ENCODE measurements around the gene GAD1.
A peak's percentile ranks its signal among the peaks of the same experiment; 100 is the strongest.

The GAD1 gene

GRCh38 chr2:170816504-170817092, at the start of gene GAD1:
Gene GAD1 (plus strand): TSS chr2:170816887. CDS start chr2:170818592, 1,705 bp downstream.
- Histone ChIP-seq H3K4me3 (ENCODE audit: low read depth, low read length) (peak within 1 kb of the TSS; percentile 63), H3K27me3 (ENCODE audit: control insufficient read depth, insufficient read depth, low read length) (peaks cover 89% of the 10 kb centered on the region), H3K27ac (ENCODE audit: low read depth, low read length) (peak within 1 kb of the TSS; percentile 21), H3K4me1 (ENCODE audit: control insufficient read depth, insufficient read depth, low read length) (peaks cover 55% of the 10 kb centered on the region), H3K9ac (ENCODE audit: low read depth, low read length) (no peak within 1 kb of the TSS), H3K9me3 (ENCODE audit: control insufficient read depth, insufficient read depth, low read length) (no peaks in the 10 kb centered on the region), H3K36me3 (ENCODE audit: control insufficient read depth, insufficient read depth, low read length) (no peaks in the 10 kb centered on the region)

GRCh38 chr2:170770008-170770605, 46.6 kb upstream of the GAD1 start, which contains the start of gene ERICH2:
Gene ERICH2 (plus strand): TSS chr2:170770378. CDS start chr2:170770682, 304 bp downstream.
- peaks cover 19% of the 10 kb centered on the region for H3K4me1 ChIP-seq (ENCODE audit: control insufficient read depth, insufficient read depth, low read length)
- H3K27ac ChIP-seq (ENCODE audit: low read depth, low read length) = peak within 1 kb of the TSS; percentile 97
- no peaks in the 10 kb centered on the region for H3K36me3 ChIP-seq (ENCODE audit: control insufficient read depth, insufficient read depth, low read length)
- H3K27me3 ChIP-seq (ENCODE audit: control insufficient read depth, insufficient read depth, low read length) = peaks cover 7% of the 10 kb centered on the region; the same call in 1 of the 2 replicates
- peak within 1 kb of the TSS; percentile 84 for H3K4me3 ChIP-seq (ENCODE audit: low read depth, low read length)
- peak within 1 kb of the TSS; percentile 86 for H3K9ac ChIP-seq (ENCODE audit: low read depth, low read length)
- H3K9me3 ChIP-seq (ENCODE audit: control insufficient read depth, insufficient read depth, low read length) = no peaks in the 10 kb centered on the region

- H3K9ac ChIP-seq (ENCODE audit: low read depth, low read length) = peak overlapping the region; percentile 86
- H3K27ac ChIP-seq (ENCODE audit: low read depth, low read length) = peak overlapping the region; percentile 97
- peak overlapping the region; percentile 84 for H3K4me3 ChIP-seq (ENCODE audit: low read depth, low read length)
- peaks cover 15% of the 10 kb centered on the region for H3K4me1 ChIP-seq (ENCODE audit: control insufficient read depth, insufficient read depth, low read length)
- H3K36me3 ChIP-seq (ENCODE audit: control insufficient read depth, insufficient read depth, low read length) = no peaks in the 10 kb centered on the region
- H3K27me3 ChIP-seq (ENCODE audit: control insufficient read depth, insufficient read depth, low read length) = peaks cover 7% of the 10 kb centered on the region; the same call in 1 of the 2 replicates
- no peaks in the 10 kb centered on the region for H3K9me3 ChIP-seq (ENCODE audit: control insufficient read depth, insufficient read depth, low read length)
Observed at GRCh38 chr2:170770606-170771420, 45.9 kb upstream of the GAD1 start.

GRCh38 chr2:170771421-170771937, 45.2 kb upstream of the GAD1 start:
- H3K4me1 ChIP-seq (ENCODE audit: control insufficient read depth, insufficient read depth, low read length) = peaks cover 14% of the 10 kb centered on the region
- H3K36me3 ChIP-seq (ENCODE audit: control insufficient read depth, insufficient read depth, low read length) = no peaks in the 10 kb centered on the region
- peaks cover 7% of the 10 kb centered on the region; the same call in 1 of the 2 replicates for H3K27me3 ChIP-seq (ENCODE audit: control insufficient read depth, insufficient read depth, low read length)
- H3K9me3 ChIP-seq (ENCODE audit: control insufficient read depth, insufficient read depth, low read length) = no peaks in the 10 kb centered on the region
- H3K27ac ChIP-seq (ENCODE audit: low read depth, low read length) = no peak overlapping the region
- H3K4me3 ChIP-seq (ENCODE audit: low read depth, low read length) = peak overlapping the region; percentile 69
- peak overlapping the region; percentile 29; the same call in 1 of the 2 replicates for H3K9ac ChIP-seq (ENCODE audit: low read depth, low read length)

GRCh38 chr2:170772295-170772694, 44.4 kb upstream of the GAD1 start:
- H3K9ac ChIP-seq (ENCODE audit: low read depth, low read length) = no peak overlapping the region
- H3K27me3 ChIP-seq (ENCODE audit: control insufficient read depth, insufficient read depth, low read length) = peaks cover 7% of the 10 kb centered on the region; the same call in 1 of the 2 replicates
- H3K27ac ChIP-seq (ENCODE audit: low read depth, low read length) = no peak overlapping the region
- no peaks in the 10 kb centered on the region for H3K9me3 ChIP-seq (ENCODE audit: control insufficient read depth, insufficient read depth, low read length)
- H3K36me3 ChIP-seq (ENCODE audit: control insufficient read depth, insufficient read depth, low read length) = no peaks in the 10 kb centered on the region
- peak overlapping the region; percentile 69; the same call in 1 of the 2 replicates for H3K4me3 ChIP-seq (ENCODE audit: low read depth, low read length)
- peaks cover 14% of the 10 kb centered on the region for H3K4me1 ChIP-seq (ENCODE audit: control insufficient read depth, insufficient read depth, low read length)

GRCh38 chr2:170774074-170774473, 42.6 kb upstream of the GAD1 start:
- peaks cover 27% of the 10 kb centered on the region for H3K4me1 ChIP-seq (ENCODE audit: control insufficient read depth, insufficient read depth, low read length)
- peaks cover 7% of the 10 kb centered on the region; the same call in 1 of the 2 replicates for H3K27me3 ChIP-seq (ENCODE audit: control insufficient read depth, insufficient read depth, low read length)
- no peaks in the 10 kb centered on the region for H3K36me3 ChIP-seq (ENCODE audit: control insufficient read depth, insufficient read depth, low read length)
- H3K27ac ChIP-seq (ENCODE audit: low read depth, low read length) = no peak overlapping the region
- no peak overlapping the region for H3K9ac ChIP-seq (ENCODE audit: low read depth, low read length)
- H3K4me3 ChIP-seq (ENCODE audit: low read depth, low read length) = no peak overlapping the region
- H3K9me3 ChIP-seq (ENCODE audit: control insufficient read depth, insufficient read depth, low read length) = no peaks in the 10 kb centered on the region

GRCh38 chr2:170778900-170779299, 37.8 kb upstream of the GAD1 start:
- Histone ChIP-seq H3K9me3 (ENCODE audit: control insufficient read depth, insufficient read depth, low read length) (no peaks in the 10 kb centered on the region), H3K9ac (ENCODE audit: low read depth, low read length) (0 out of 2 replicates have a peak overlapping the region, but pooled peaks have one; percentile 8), H3K4me3 (ENCODE audit: low read depth, low read length) (no peak overlapping the region), H3K27ac (ENCODE audit: low read depth, low read length) (peak overlapping the region; percentile 10), H3K36me3 (ENCODE audit: control insufficient read depth, insufficient read depth, low read length) (no peaks in the 10 kb centered on the region), H3K27me3 (ENCODE audit: control insufficient read depth, insufficient read depth, low read length) (no peaks in the 10 kb centered on the region), H3K4me1 (ENCODE audit: control insufficient read depth, insufficient read depth, low read length) (peaks cover 19% of the 10 kb centered on the region; the same call in 1 of the 2 replicates)

GRCh38 chr2:170779304-170779703, 37.4 kb upstream of the GAD1 start:
- peaks cover 19% of the 10 kb centered on the region; the same call in 1 of the 2 replicates for H3K4me1 ChIP-seq (ENCODE audit: control insufficient read depth, insufficient read depth, low read length)
- no peak overlapping the region for H3K4me3 ChIP-seq (ENCODE audit: low read depth, low read length)
- H3K27me3 ChIP-seq (ENCODE audit: control insufficient read depth, insufficient read depth, low read length) = no peaks in the 10 kb centered on the region
- no peaks in the 10 kb centered on the region for H3K9me3 ChIP-seq (ENCODE audit: control insufficient read depth, insufficient read depth, low read length)
- H3K9ac ChIP-seq (ENCODE audit: low read depth, low read length) = no peak overlapping the region
- H3K36me3 ChIP-seq (ENCODE audit: control insufficient read depth, insufficient read depth, low read length) = no peaks in the 10 kb centered on the region
- peak overlapping the region; percentile 10 for H3K27ac ChIP-seq (ENCODE audit: low read depth, low read length)

GRCh38 chr2:170782673-170783072, 34.0 kb upstream of the GAD1 start:
- Histone ChIP-seq H3K27ac (ENCODE audit: low read depth, low read length) (no peak overlapping the region), H3K4me1 (ENCODE audit: control insufficient read depth, insufficient read depth, low read length) (peaks cover 12% of the 10 kb centered on the region; the same call in 1 of the 2 replicates), H3K9me3 (ENCODE audit: control insufficient read depth, insufficient read depth, low read length) (no peaks in the 10 kb centered on the region), H3K9ac (ENCODE audit: low read depth, low read length) (no peak overlapping the region), H3K36me3 (ENCODE audit: control insufficient read depth, insufficient read depth, low read length) (no peaks in the 10 kb centered on the region), H3K4me3 (ENCODE audit: low read depth, low read length) (no peak overlapping the region), H3K27me3 (ENCODE audit: control insufficient read depth, insufficient read depth, low read length) (no peaks in the 10 kb centered on the region)

- no peak overlapping the region for H3K4me3 ChIP-seq (ENCODE audit: low read depth, low read length)
- no peaks in the 10 kb centered on the region for H3K36me3 ChIP-seq (ENCODE audit: control insufficient read depth, insufficient read depth, low read length)
- no peak overlapping the region for H3K27ac ChIP-seq (ENCODE audit: low read depth, low read length)
- H3K9ac ChIP-seq (ENCODE audit: low read depth, low read length) = no peak overlapping the region
- H3K4me1 ChIP-seq (ENCODE audit: control insufficient read depth, insufficient read depth, low read length) = peaks cover 6% of the 10 kb centered on the region; the same call in 1 of the 2 replicates
- H3K27me3 ChIP-seq (ENCODE audit: control insufficient read depth, insufficient read depth, low read length) = no peaks in the 10 kb centered on the region
- no peaks in the 10 kb centered on the region for H3K9me3 ChIP-seq (ENCODE audit: control insufficient read depth, insufficient read depth, low read length)
Observed at GRCh38 chr2:170783549-170783948, 33.1 kb upstream of the GAD1 start.

All from HUES48 (cell line).